Measurements from ENCODE around the gene TBC1D14.
"Not testable (repeated sequence)": the region's sequence is repeated elsewhere in the genome, so short reads cannot be mapped to it uniquely, and the experiment has no call there.

TBC1D14 gene

DNA sequence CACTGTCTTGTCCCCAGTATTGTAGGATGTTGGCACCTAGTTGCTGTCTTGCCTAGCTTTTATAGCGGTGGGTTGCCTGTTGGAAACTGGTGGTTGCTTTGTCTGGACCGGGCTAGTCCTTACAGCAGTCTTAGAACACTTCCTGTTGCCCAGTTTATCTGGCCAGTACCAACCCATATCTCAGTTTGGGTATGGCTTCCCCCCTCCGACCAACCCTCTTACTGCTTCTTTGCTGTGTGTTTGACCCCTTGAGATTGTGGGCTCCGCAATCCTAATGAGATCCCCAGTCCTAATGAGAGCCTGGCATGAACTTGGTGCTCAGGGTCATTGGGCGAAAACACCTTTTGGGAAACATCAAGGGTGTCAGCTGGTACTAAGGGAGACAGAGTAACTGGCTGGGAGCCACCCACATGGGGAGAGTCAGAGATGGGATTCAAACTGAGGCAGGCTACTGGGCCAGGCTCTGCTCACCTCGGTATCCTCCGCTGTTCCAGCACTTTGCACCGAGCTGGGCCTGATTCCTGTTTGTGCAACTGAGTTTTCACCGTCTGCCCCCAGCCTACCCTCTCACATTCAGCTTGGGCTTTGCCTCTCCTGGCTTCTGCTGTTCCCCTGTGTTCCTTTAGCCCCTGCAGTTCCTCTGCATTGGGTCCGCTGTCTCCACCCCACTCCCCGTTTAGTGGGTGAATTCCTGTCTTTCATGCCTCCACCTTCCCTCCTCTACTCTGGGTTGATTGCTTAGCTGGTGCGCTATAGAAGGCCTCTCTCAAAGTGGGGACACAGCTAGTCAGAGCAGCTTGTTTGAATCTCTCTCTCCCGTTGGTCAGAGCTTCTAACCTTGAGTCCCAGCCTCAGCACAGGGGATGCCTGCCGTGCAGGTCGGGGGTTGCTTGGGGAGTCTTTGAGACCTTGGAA, 1.6 kb downstream of the TBC1D14 start:
- H3K36me3 ChIP-seq (ENCODE audit: control insufficient read depth, insufficient read depth, low read length) = no peaks in the 10 kb centered on the region
- peaks cover 28% of the 10 kb centered on the region for H3K4me1 ChIP-seq (ENCODE audit: control insufficient read depth, insufficient read depth, low read length)
- H3K9ac ChIP-seq (ENCODE audit: low read length) = no peak overlapping the region
- peaks cover 25% of the 10 kb centered on the region for H3K27me3 ChIP-seq (ENCODE audit: control insufficient read depth, insufficient read depth, low read length)
- peak overlapping the region; percentile 90 for H3K4me3 ChIP-seq (ENCODE audit: low read depth, low read length)
- H3K27ac ChIP-seq (ENCODE audit: low read depth, low read length) = no peak overlapping the region
- no peaks in the 10 kb centered on the region for H3K9me3 ChIP-seq (ENCODE audit: control insufficient read depth, insufficient read depth, low read depth, low read length)

DNA sequence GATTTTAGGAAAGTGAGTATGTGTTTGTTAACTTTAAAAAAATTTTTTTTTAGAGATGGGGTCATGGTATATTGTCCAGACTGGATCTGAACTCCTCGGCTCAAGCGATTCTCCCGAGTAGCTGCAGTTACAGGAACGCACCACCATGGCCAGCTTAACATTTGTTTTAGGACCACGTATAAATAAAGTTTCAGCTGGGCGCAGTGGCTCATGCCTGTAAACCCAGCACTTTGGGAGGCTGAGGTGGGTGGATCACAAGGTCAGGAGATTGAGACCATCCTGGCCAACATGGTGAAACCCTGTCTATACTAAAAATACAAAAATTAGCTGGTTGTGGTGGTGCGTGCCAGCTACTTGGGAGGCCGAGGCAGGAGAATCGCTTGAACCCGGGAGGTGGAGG, 2.3 kb downstream of the TBC1D14 start:
- H3K4me3 ChIP-seq (ENCODE audit: low read depth, low read length); H3K27ac ChIP-seq (ENCODE audit: low read depth, low read length); H3K9me3 ChIP-seq (ENCODE audit: control insufficient read depth, insufficient read depth, low read depth, low read length); H3K36me3 ChIP-seq (ENCODE audit: control insufficient read depth, insufficient read depth, low read length); H3K9ac ChIP-seq (ENCODE audit: low read length): not testable (repeated sequence)
- H3K4me1 ChIP-seq (ENCODE audit: control insufficient read depth, insufficient read depth, low read length) = peaks cover 35% of the 10 kb centered on the region
- H3K27me3 ChIP-seq (ENCODE audit: control insufficient read depth, insufficient read depth, low read length) = peaks cover 23% of the 10 kb centered on the region

GRCh38 chr4:6912441-6912840, 2.8 kb downstream of the TBC1D14 start:
- no peaks in the 10 kb centered on the region for H3K36me3 ChIP-seq (ENCODE audit: control insufficient read depth, insufficient read depth, low read length)

DNA sequence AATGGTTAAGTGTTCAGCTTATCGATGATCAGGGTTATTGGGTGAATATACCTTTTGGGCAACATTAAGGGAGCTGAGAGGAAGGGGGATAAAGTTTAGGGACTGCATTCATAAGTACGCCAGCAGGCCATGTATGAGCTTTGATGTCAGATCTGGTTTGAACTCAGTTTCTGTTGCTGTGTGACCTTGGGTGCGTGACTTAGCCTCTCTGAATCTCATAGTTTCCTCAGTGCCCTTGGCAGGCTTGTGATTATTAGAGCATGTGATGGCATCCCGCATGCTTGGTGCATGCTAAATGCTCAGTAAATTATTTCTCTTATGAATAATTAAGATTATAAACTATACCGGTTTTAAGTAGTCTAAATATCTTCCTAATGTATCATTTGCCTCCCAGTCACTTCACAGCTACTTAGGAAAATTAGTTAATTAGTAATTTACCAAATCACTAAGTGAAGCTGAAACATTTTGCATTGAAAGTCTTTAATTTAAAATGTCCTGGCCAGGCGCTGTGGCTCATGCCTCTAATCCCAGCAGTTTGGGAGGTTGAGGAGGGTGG, 3.8 kb downstream of the TBC1D14 start:
- Histone ChIP-seq H3K27ac (ENCODE audit: low read depth, low read length) (no peak overlapping the region), H3K9me3 (ENCODE audit: control insufficient read depth, insufficient read depth, low read depth, low read length) (no peaks in the 10 kb centered on the region), H3K27me3 (ENCODE audit: control insufficient read depth, insufficient read depth, low read length) (peaks cover 15% of the 10 kb centered on the region), H3K4me3 (ENCODE audit: low read depth, low read length) (no peak overlapping the region), H3K9ac (ENCODE audit: low read length) (no peak overlapping the region), H3K4me1 (ENCODE audit: control insufficient read depth, insufficient read depth, low read length) (peaks cover 42% of the 10 kb centered on the region), H3K36me3 (ENCODE audit: control insufficient read depth, insufficient read depth, low read length) (no peaks in the 10 kb centered on the region)

More at GRCh38 chr4:6912441-6912840, 2.8 kb downstream of the TBC1D14 start:
- Histone ChIP-seq H3K9me3 (ENCODE audit: control insufficient read depth, insufficient read depth, low read depth, low read length) (no peaks in the 10 kb centered on the region), H3K27me3 (ENCODE audit: control insufficient read depth, insufficient read depth, low read length) (peaks cover 17% of the 10 kb centered on the region), H3K4me1 (ENCODE audit: control insufficient read depth, insufficient read depth, low read length) (peaks cover 39% of the 10 kb centered on the region), H3K4me3 (ENCODE audit: low read depth, low read length) (no peak overlapping the region), H3K9ac (ENCODE audit: low read length) (no peak overlapping the region), H3K27ac (ENCODE audit: low read depth, low read length) (no peak overlapping the region)

DNA sequence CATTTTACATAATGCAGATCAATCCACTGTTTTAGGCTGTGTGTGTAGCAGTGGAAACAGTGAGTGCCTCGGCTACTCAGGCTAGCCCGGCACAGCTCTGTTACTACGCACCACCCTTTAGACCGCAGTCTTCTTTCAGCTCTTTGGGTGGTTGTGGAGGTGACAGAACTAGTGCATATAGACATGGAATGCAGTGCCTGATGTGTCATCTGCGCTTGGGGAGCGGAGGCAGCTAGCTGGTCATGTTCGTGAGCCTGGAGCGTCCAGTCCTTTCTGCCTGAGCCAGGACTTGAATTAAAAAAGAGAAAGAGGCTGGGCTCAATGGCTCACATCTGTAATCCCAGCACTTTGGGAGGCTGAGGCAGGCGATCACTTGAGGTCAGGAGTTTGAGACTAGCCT, 4.8 kb downstream of the TBC1D14 start:
- Histone ChIP-seq H3K9me3 (ENCODE audit: control insufficient read depth, insufficient read depth, low read depth, low read length) (no peaks in the 10 kb centered on the region), H3K4me3 (ENCODE audit: low read depth, low read length) (no peak overlapping the region), H3K27me3 (ENCODE audit: control insufficient read depth, insufficient read depth, low read length) (peaks cover 15% of the 10 kb centered on the region), H3K4me1 (ENCODE audit: control insufficient read depth, insufficient read depth, low read length) (peaks cover 39% of the 10 kb centered on the region), H3K9ac (ENCODE audit: low read length) (no peak overlapping the region), H3K27ac (ENCODE audit: low read depth, low read length) (no peak overlapping the region), H3K36me3 (ENCODE audit: control insufficient read depth, insufficient read depth, low read length) (no peaks in the 10 kb centered on the region)

DNA sequence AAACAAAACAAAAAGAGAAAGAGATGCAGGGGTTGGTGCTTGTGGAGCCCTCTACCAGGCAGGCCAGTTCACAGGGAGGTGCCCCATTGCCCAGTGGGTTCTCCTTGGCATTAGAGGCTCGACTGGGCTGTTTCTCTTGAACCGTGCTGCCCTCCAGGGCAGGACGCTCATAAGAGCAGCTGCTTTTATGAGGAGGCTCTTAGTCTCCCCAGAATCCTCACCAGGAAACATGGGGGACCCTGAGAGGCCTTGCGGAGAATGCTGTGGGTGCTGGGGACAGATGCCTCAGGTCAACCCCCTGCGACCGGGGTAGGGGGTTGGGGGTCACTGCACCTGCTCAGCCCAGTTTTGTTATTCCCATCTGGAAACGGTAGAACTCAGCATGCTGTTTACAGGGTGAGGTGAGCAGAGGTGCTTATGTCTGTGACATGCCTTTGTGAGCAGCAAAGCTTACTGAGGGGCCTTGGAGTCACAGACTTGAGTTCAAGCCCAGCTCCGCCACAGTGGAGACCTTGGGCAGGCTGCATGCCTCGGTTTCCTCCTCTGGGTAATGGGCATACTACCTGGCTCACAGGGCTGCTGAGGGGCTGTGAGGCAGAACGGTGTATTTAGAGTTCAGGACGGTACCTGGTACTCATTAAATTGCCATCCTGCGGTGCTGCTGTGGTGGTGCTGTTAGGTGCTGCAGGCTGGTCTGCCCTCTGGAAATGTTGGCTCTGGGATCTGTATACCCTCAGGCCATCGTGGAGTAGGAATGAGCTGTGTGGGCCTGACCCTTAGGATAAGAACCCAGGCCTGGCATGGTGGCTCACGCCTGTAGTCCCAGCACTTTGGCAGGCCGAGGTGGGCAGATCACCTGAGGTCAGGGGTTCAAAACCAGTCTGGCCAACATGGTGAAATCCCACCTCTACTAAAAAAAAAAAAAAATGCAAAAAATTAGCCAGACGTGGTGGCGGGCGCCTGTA, 5.7 kb downstream of the TBC1D14 start:
- H3K27me3 ChIP-seq (ENCODE audit: control insufficient read depth, insufficient read depth, low read length) = peaks cover 12% of the 10 kb centered on the region
- H3K36me3 ChIP-seq (ENCODE audit: control insufficient read depth, insufficient read depth, low read length) = no peaks in the 10 kb centered on the region
- no peak overlapping the region for H3K4me3 ChIP-seq (ENCODE audit: low read depth, low read length)
- no peak overlapping the region for H3K9ac ChIP-seq (ENCODE audit: low read length)
- H3K9me3 ChIP-seq (ENCODE audit: control insufficient read depth, insufficient read depth, low read depth, low read length) = no peaks in the 10 kb centered on the region
- peaks cover 38% of the 10 kb centered on the region for H3K4me1 ChIP-seq (ENCODE audit: control insufficient read depth, insufficient read depth, low read length)
- H3K27ac ChIP-seq (ENCODE audit: low read depth, low read length) = no peak overlapping the region

- no peak overlapping the region for H3K9ac ChIP-seq (ENCODE audit: low read length)
- H3K9me3 ChIP-seq (ENCODE audit: control insufficient read depth, insufficient read depth, low read depth, low read length) = no peaks in the 10 kb centered on the region
- H3K4me1 ChIP-seq (ENCODE audit: control insufficient read depth, insufficient read depth, low read length) = peaks cover 30% of the 10 kb centered on the region
- H3K36me3 ChIP-seq (ENCODE audit: control insufficient read depth, insufficient read depth, low read length) = no peaks in the 10 kb centered on the region
- H3K27ac ChIP-seq (ENCODE audit: low read depth, low read length) = no peak overlapping the region
- H3K4me3 ChIP-seq (ENCODE audit: low read depth, low read length) = no peak overlapping the region
- peaks cover 4% of the 10 kb centered on the region; the same call in 1 of the 2 replicates for H3K27me3 ChIP-seq (ENCODE audit: control insufficient read depth, insufficient read depth, low read length)
These were observed 6.5 kb downstream of the TBC1D14 start for GRCh38 chr4:6916069-6916586.

GRCh38 chr4:6916587-6917460, 7.2 kb downstream of the TBC1D14 start:
- Histone ChIP-seq H3K9ac (ENCODE audit: low read length) (no peak overlapping the region), H3K4me1 (ENCODE audit: control insufficient read depth, insufficient read depth, low read length) (peaks cover 26% of the 10 kb centered on the region), H3K27me3 (ENCODE audit: control insufficient read depth, insufficient read depth, low read length) (no peaks in the 10 kb centered on the region), H3K27ac (ENCODE audit: low read depth, low read length) (no peak overlapping the region), H3K9me3 (ENCODE audit: control insufficient read depth, insufficient read depth, low read depth, low read length) (no peaks in the 10 kb centered on the region), H3K4me3 (ENCODE audit: low read depth, low read length) (no peak overlapping the region), H3K36me3 (ENCODE audit: control insufficient read depth, insufficient read depth, low read length) (no peaks in the 10 kb centered on the region)

DNA sequence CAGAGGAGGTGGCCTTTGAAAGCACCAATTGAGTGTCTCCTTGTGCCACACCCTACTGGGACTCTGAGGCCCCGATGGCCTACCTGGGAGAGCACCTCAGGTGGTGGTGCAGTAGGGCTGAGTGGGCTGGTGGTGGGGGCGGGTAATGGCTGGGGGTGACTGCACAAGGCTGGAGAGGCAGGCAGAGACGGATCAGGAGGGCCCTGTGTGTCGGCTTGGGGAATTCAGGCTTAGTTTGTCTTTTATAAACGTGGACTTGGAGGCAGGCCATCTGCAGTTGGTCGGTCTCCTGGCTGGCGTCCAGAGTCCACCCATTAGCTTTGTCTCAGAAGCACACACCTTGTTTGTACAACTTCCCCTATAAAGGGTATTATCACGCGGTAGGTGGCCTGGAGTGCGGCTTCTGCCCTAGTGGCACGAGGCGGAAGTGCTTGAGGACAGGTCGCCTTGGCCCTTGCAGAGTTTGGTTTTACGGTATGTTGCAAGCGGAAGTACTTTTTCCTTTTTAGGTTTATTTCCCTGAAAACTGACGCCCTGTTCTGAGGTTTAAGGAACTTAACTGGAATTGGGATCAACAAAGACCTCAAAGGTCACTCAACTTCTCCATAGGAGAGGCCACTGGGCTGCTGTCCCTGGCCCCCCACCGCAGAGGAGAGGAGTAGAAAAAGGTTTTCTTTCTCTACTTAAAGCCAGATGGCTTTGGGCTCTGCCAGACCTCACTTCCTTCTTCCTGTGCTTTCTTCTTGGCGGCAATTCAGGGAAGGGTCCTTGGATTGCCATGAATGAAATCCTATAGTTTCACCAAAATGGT, 8.0 kb downstream of the TBC1D14 start:
- Histone ChIP-seq H3K9ac (ENCODE audit: low read length) (no peak overlapping the region), H3K9me3 (ENCODE audit: control insufficient read depth, insufficient read depth, low read depth, low read length) (no peaks in the 10 kb centered on the region), H3K4me3 (ENCODE audit: low read depth, low read length) (no peak overlapping the region), H3K4me1 (ENCODE audit: control insufficient read depth, insufficient read depth, low read length) (peaks cover 26% of the 10 kb centered on the region), H3K36me3 (ENCODE audit: control insufficient read depth, insufficient read depth, low read length) (no peaks in the 10 kb centered on the region), H3K27ac (ENCODE audit: low read depth, low read length) (no peak overlapping the region), H3K27me3 (ENCODE audit: control insufficient read depth, insufficient read depth, low read length) (no peaks in the 10 kb centered on the region)

All from HUES6 (cell line).